HL-60 (cell line): ENCODE data around the gene LIMS1.

Source experiments
- DNase-seq, 2 experiments: peaks; one replicate each; pipeline ENCODE4 v3.0.0-alpha.2; 2010 to 2020; ENCODE audit warnings: low read depth in 1 of 2, low spot score in 1 of 2
- H3K27ac ChIP-seq: fragments of 250-450 bp; sonication (Bioruptor Pico); replicated peaks from 2 replicates; pipeline ENCODE4 v1.5.1; 2020; ENCODE audit warnings: mild to moderate bottlenecking, moderate library complexity
- H3K27me3 ChIP-seq: fragments of 250-450 bp; sonication (Bioruptor Pico); 2 replicates; pipeline ENCODE4 v1.5.1; 2021; ENCODE audit warnings: mild to moderate bottlenecking, moderate library complexity; ENCODE audit not compliant: insufficient read depth, poor library complexity, severe bottlenecking
- H3K4me3 ChIP-seq: replicated peaks from 2 replicates; pipeline ENCODE4 v1.5.1; 2011; ENCODE audit warnings: mild to moderate bottlenecking, control low read depth, low read length; ENCODE audit not compliant: insufficient read depth
- CTCF ChIP-seq: IDR thresholded peaks from one replicate; pipeline ENCODE4 v1.5.1; 2011; ENCODE audit warnings: low read length, control low read depth, inconsistent platforms; ENCODE audit not compliant: insufficient read depth
- GABPA ChIP-seq: IDR thresholded peaks from 2 replicates; pipeline ENCODE4 v1.6.1; 2012; ENCODE audit warnings: low read depth
- POLR2AphosphoS5 ChIP-seq: IDR thresholded peaks from 2 replicates; pipeline ENCODE4 v1.6.1; 2012; ENCODE audit warnings: low read depth
- REST ChIP-seq: IDR thresholded peaks from 2 replicates; pipeline ENCODE4 v1.6.1; 2012; ENCODE audit warnings: low read depth; ENCODE audit not compliant: insufficient replicate concordance
- SPI1 ChIP-seq: IDR thresholded peaks from 2 replicates; pipeline ENCODE4 v1.6.1; 2012; ENCODE audit warnings: low read depth, mild to moderate bottlenecking, borderline replicate concordance

Gene LIMS1

GRCh38 chr2:108614659-108615058 lies 80.4 kb downstream of the LIMS1 start:
- TF ChIP-seq SPI1 = no peak
- no peak for TF ChIP-seq POLR2AphosphoS5
- TF ChIP-seq CTCF = no peak
- TF ChIP-seq REST = no peak
- no peak for TF ChIP-seq GABPA

GRCh38 chr2:108615480-108616090 lies 81.3 kb downstream of the LIMS1 start:
- no peak for DNase-seq
- Histone ChIP-seq H3K4me3 (no peak overlapping the region), H3K27ac (no peak overlapping the region), H3K27me3 (no peaks in the 10 kb centered on the region)
- TF ChIP-seq REST (no peak), SPI1 (no peak), CTCF (no peak), POLR2AphosphoS5 (no peak), GABPA (no peak)

More at GRCh38 chr2:108614659-108615058, 80.4 kb downstream of the LIMS1 start:
- no peak overlapping the region for H3K27ac ChIP-seq
- DNase-seq = no peak
- H3K27me3 ChIP-seq = no peaks in the 10 kb centered on the region
- no peak overlapping the region for H3K4me3 ChIP-seq

- H3K27ac ChIP-seq = no peak overlapping the region
- TF ChIP-seq GABPA (no peak), CTCF (no peak), SPI1 (no peak), REST (no peak), POLR2AphosphoS5 (no peak)
- no peak overlapping the region for H3K4me3 ChIP-seq
- no peak for DNase-seq
- H3K27me3 ChIP-seq = no peaks in the 10 kb centered on the region
Observed at GRCh38 chr2:108616318-108616717, 82.0 kb downstream of the LIMS1 start.
